NB4 (cell line): ENCODE data around the gene DLL1.

Experiments used
- POLR2A ChIP-seq: IDR thresholded peaks from 2 replicates; pipeline ENCODE4 v1.6.1; 2011; ENCODE audit warnings: mild to moderate bottlenecking; ENCODE audit not compliant: insufficient read length; ENCODE audit errors: extremely low read depth
- TF ChIP-seq, protein P1 (sequence below): IDR thresholded peaks from one replicate; pipeline ENCODE4 v1.5.1; 2012; ENCODE audit warnings: low read depth, low read length
- TF ChIP-seq, protein P2 (sequence below): IDR thresholded peaks from 2 replicates; pipeline ENCODE4 v1.6.1; 2011; ENCODE audit warnings: low read depth, low read length

DNA sequence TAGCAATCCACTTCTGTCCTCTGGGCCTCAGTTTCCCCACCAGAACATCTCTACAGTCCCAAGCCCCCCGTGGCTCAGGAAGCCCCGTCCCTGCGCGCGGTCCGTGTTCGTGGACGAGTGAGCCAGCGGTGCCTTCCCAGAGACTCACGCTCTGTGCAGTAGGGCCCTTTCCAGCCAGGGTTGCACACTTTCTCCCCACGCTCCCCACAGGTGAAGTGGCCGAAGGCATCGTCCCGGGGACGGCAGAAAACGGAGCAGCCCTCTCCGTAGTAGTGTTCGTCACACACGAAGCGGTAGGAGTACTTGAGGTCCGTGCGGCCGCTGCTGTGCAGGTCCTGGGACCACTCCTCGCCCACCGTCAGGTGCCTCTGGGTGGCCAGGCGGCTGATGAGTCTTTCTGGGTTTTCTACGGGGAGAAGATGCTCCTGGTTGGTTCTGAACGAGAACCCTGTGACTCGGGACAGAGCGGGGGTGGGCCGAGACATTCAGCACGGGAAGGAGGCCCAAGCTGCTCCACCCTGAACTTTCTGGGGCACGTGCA, 2.7 kb downstream of the DLL1 start:
- TF ChIP-seq, protein P1, sequence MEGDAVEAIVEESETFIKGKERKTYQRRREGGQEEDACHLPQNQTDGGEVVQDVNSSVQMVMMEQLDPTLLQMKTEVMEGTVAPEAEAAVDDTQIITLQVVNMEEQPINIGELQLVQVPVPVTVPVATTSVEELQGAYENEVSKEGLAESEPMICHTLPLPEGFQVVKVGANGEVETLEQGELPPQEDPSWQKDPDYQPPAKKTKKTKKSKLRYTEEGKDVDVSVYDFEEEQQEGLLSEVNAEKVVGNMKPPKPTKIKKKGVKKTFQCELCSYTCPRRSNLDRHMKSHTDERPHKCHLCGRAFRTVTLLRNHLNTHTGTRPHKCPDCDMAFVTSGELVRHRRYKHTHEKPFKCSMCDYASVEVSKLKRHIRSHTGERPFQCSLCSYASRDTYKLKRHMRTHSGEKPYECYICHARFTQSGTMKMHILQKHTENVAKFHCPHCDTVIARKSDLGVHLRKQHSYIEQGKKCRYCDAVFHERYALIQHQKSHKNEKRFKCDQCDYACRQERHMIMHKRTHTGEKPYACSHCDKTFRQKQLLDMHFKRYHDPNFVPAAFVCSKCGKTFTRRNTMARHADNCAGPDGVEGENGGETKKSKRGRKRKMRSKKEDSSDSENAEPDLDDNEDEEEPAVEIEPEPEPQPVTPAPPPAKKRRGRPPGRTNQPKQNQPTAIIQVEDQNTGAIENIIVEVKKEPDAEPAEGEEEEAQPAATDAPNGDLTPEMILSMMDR, result no peak
- TF ChIP-seq, protein P2, sequence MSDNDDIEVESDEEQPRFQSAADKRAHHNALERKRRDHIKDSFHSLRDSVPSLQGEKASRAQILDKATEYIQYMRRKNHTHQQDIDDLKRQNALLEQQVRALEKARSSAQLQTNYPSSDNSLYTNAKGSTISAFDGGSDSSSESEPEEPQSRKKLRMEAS, result no peak
- no peak for TF ChIP-seq POLR2A
